Measurements from ENCODE around the gene PLXNC1. TPM values are rescaled to one million over a fixed set of nuclear protein-coding genes. Genes with fewer than 3 reads are reported as not detected.
A peak's percentile ranks its signal among the peaks of the same experiment; 100 is the strongest.

The PLXNC1 gene
- polyA plus RNA-seq (2011; rRNA removed) (3.8 and 4.8 TPM in 2 replicates), polyA minus RNA-seq (2011; rRNA and poly(A)+ RNA removed) (4.0 and 5.8 TPM in 2 replicates)

DNA sequence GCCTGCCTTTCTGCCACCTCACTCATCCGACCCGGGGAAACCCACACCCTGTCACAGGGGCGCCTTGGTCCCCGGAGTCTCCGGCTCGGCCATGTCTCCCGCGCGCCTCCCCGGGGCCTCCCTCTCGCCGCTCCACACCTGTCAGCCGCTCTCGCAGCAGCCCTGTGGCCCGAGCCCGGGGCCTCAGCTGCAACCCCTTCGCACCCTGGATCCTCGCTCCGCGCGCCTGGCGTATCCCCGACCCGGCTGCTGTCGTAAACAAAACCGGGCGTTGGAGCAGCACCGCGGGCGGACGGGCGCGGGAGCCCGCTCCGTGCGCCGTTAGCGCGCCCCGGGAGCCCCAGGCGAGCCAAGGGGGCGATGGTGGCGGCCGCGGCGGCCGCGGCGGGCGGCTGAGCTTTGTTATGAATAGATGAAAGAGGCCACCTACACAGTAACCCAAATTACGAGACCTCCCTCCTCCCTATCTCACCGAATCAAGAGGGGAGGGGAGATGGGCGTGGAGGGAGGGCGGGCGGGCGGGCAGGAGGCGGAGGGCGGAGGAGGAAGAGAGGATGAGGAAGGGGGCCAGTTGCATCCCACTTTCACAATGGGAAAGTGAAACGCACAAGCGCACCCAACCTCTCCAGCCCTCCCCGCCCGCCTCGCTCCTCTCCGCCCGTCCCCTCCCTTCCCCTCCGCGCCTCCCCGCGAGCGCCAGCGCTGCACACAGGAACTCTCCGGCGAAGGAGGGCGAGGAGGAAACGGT lies at the start of gene PLXNC1:
PLXNC1 (plus strand) TSS at position 587 of the 748 bp plus-strand sequence. CDS start 395 bp downstream, outside the sequence.
- TF ChIP-seq CTCF (IDR thresholded peaks at IDR 0.05; ENCODE audit: low read depth, low read length), result no peak
- CTCF ChIA-PET, result interaction anchor here (0.6 kb wide), 1 partner anchor 384 kb away, joined by 3 read pairs; no protein-coding TSS in a partner anchor
- no peak for DNase-seq (ENCODE audit: low read depth, low spot score)

GRCh38 chr12:94099191-94099590 lies 49.2 kb upstream of the PLXNC1 start:
- Histone ChIP-seq H3K27ac (ENCODE audit: low read depth, low read length) (no peak overlapping the region), H3K27me3 (ENCODE audit: control insufficient read depth, insufficient read depth, low read length) (no peaks in the 10 kb centered on the region), H3K9me3 (ENCODE audit: control insufficient read depth, insufficient read depth, low read length) (no peaks in the 10 kb centered on the region; the same call in 1 of the 2 replicates), H3K4me3 (ENCODE audit: low read depth, low read length) (no peak overlapping the region)
- DNase-seq (ENCODE audit: low read depth, low spot score), result no peak
- CTCF ChIA-PET, result interaction anchor here (0.6 to 7.5 kb wide), 7 partner anchors 24 to 596 kb away, joined by 3 to 339 read pairs (median 10); no protein-coding TSS in a partner anchor
- POLR2A ChIA-PET, result interaction anchor here (0.8 kb wide), 1 partner anchor 657 kb away, joined by 3 read pairs; the partner anchor contains the start of gene UBE2N
- no peak for TF ChIP-seq CTCF (IDR thresholded peaks at IDR 0.05; ENCODE audit: low read depth, low read length)

More for the DNA sequence above, at the start of gene PLXNC1:
- POLR2A ChIA-PET, result interaction anchor here (0.6 kb wide), 1 partner anchor 33 kb away, joined by 3 read pairs; no protein-coding TSS in a partner anchor
- Histone ChIP-seq H3K27me3 (ENCODE audit: control insufficient read depth, insufficient read depth, low read length) (peaks cover 74% of the 10 kb centered on the region), H3K9me3 (ENCODE audit: control insufficient read depth, insufficient read depth, low read length) (peaks cover 6% of the 10 kb centered on the region; the same call in 1 of the 2 replicates), H3K27ac (ENCODE audit: low read depth, low read length) (no peak within 1 kb of the TSS), H3K4me3 (ENCODE audit: low read depth, low read length) (peak within 1 kb of the TSS; percentile 57)

DNA sequence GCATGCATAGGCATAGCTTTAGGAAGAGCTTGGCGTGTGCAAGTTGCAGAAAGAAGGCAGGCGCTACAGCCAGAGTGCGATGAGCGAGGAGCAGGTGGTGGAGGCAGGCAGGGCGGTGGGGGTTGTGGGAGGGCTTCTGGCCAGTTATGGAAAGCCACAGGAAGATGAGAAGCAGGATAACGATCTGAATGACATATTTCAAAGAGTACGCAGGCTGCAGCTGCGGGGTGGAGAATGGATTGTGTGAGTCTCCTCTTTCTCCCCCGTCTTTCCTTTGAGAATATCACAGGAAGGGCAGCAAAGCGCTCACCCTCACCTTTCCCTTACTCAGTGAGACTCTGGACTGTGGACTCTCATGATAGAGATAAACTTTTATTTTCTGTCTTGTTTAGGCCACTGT lies 48.7 kb upstream of the PLXNC1 start:
- no peak overlapping the region for H3K27ac ChIP-seq (ENCODE audit: low read depth, low read length)
- CTCF ChIA-PET, result interaction anchor here (0.6 to 7.5 kb wide), 11 partner anchors 9 to 594 kb away, joined by 3 to 339 read pairs (median 19); no protein-coding TSS in a partner anchor
- no peak for TF ChIP-seq CTCF (IDR thresholded peaks at IDR 0.05; ENCODE audit: low read depth, low read length)

GRCh38 chr12:94100211-94100627 lies 48.2 kb upstream of the PLXNC1 start:
- no peak for DNase-seq (ENCODE audit: low read depth, low spot score)
- no peak for TF ChIP-seq CTCF (IDR thresholded peaks at IDR 0.05; ENCODE audit: low read depth, low read length)
- ChIA-PET CTCF (interaction anchor here (0.7 to 7.5 kb wide), 22 partner anchors 10 to 604 kb away, joined by 3 to 339 read pairs (median 18); no protein-coding TSS in a partner anchor), POLR2A (interaction anchor here (1.6 kb wide), 1 partner anchor 530 kb away, joined by 7 read pairs; no protein-coding TSS in a partner anchor)
- no peak overlapping the region for H3K4me3 ChIP-seq (ENCODE audit: low read depth, low read length)
- no peaks in the 10 kb centered on the region; the same call in 1 of the 2 replicates for H3K9me3 ChIP-seq (ENCODE audit: control insufficient read depth, insufficient read depth, low read length)
- peaks cover 3% of the 10 kb centered on the region for H3K27me3 ChIP-seq (ENCODE audit: control insufficient read depth, insufficient read depth, low read length)
- H3K27ac ChIP-seq (ENCODE audit: low read depth, low read length), result no peak overlapping the region

More for the DNA sequence above, 48.7 kb upstream of the PLXNC1 start:
- POLR2A ChIA-PET, result no interaction called here
- Histone ChIP-seq H3K4me3 (ENCODE audit: low read depth, low read length) (no peak overlapping the region), H3K9me3 (ENCODE audit: control insufficient read depth, insufficient read depth, low read length) (no peaks in the 10 kb centered on the region; the same call in 1 of the 2 replicates), H3K27me3 (ENCODE audit: control insufficient read depth, insufficient read depth, low read length) (no peaks in the 10 kb centered on the region)
- DNase-seq (ENCODE audit: low read depth, low spot score), result peak; percentile 23
